K562 (cell line): Measurements from ENCODE around the gene NEB. TPM values are rescaled to one million over a fixed set of nuclear protein-coding genes. Genes with fewer than 3 reads are reported as not detected.

Source experiments
- ATF1 ChIP-seq, 2 experiments: fragments of 450-650 bp in 1 of 2; IDR thresholded peaks; 2 replicates each; pipeline ENCODE4 v1.6.1; 2016; ENCODE audit warnings: missing compliant biosample characterization in 1 of 2, missing genetic modification characterization in 1 of 2
- HIVEP1 ChIP-seq: fragments of 250-450 bp; sonication (Bioruptor Pico); IDR thresholded peaks from 2 replicates; pipeline ENCODE4 v1.4.0; 2020; ENCODE audit warnings: mild to moderate bottlenecking
- IFI16 ChIP-seq: fragments of 250-450 bp; sonication (Bioruptor Pico); IDR thresholded peaks from 2 replicates; pipeline ENCODE4 v2.1.2; 2022; ENCODE audit warnings: mild to moderate bottlenecking, inconsistent platforms
- MYNN ChIP-seq, 2 experiments: sonication (generic); formaldehyde crosslinking in 1 of 2; IDR thresholded peaks; 2 replicates each; pipeline versions ENCODE4 v1.5.0 to v1.6.1; 2016 to 2020; ENCODE audit warnings: antibody characterized with exemption in 1 of 2, missing genetic modification reagents in 1 of 2
- SETDB1 ChIP-seq: IDR thresholded peaks from one replicate; pipeline ENCODE4 v1.6.1; 2012; ENCODE audit warnings: low read length, control low read depth, inconsistent platforms
- TOE1 ChIP-seq, 2 experiments: fragments of 450-650 bp in 1 of 2; sonication (generic) in 1 of 2; formaldehyde crosslinking in 1 of 2; IDR thresholded peaks; 2 replicates each; pipeline versions ENCODE4 v1.7.1 to v1.8.0; 2016 to 2022; ENCODE audit warnings: borderline replicate concordance in 2 of 2, mild to moderate bottlenecking in 2 of 2, antibody characterized with exemption in 1 of 2, inconsistent platforms in 1 of 2, low read depth in 1 of 2, missing genetic modification reagents in 1 of 2, moderate library complexity in 1 of 2
- ZNF644 ChIP-seq: fragments of 200-800 bp; sonication (Bioruptor generic); IDR thresholded peaks from 2 replicates; pipeline ENCODE4 v1.6.1; 2016; ENCODE audit warnings: low read depth, missing genetic modification characterization, missing compliant biosample characterization
- polyA plus RNA-seq, 8 experiments: library from polyadenylated mRNA; depleted of rRNA in 4 of 8; stranded (reverse) in 5 of 8; unstranded in 3 of 8; fragments of >200 nt; fragmentation: Nextera tagmentation in 2 of 8; fragmentation: Illumina TruSeq in 1 of 8; extraction: Ambion mirVana in 2 of 8; extraction: Trizol in 1 of 8; gene quantifications; 2 replicates each; pipeline versions ENCODE4 v1.2.1 to v1.2.3, GENCODE V29; 2011 to 2014; ENCODE audit warnings: inconsistent platforms in 1 of 8, missing spikeins in 1 of 8
- total RNA-seq, 7 experiments: library from RNA; depleted of rRNA in 6 of 7; stranded (reverse); fragments of >200 nt in 6 of 7; fragmentation: Illumina TruSeq in 2 of 7; extraction: Trizol in 2 of 7; gene quantifications; 2 replicates each; pipeline versions ENCODE4 v1.2.1 to v1.2.3, GENCODE V29; 2011 to 2021; ENCODE audit warnings: low replicate concordance in 1 of 7
- TF ChIP-seq, protein P1 (sequence below), 2 experiments: fragments of 450-650 bp; IDR thresholded peaks; 2 replicates each; pipeline ENCODE4 v1.6.1; 2018; ENCODE audit warnings: mild to moderate bottlenecking in 2 of 2, low read depth in 1 of 2; ENCODE audit not compliant: partially characterized antibody in 2 of 2
- TF ChIP-seq, protein P2 (sequence below): sonication (generic); formaldehyde crosslinking; IDR thresholded peaks from 2 replicates; pipeline ENCODE4 v1.9.0; 2022; ENCODE audit warnings: mild to moderate bottlenecking, missing genetic modification reagents
- TF ChIP-seq, protein P3 (sequence below): sonication (generic); formaldehyde crosslinking; IDR thresholded peaks from 2 replicates; pipeline ENCODE4 v1.8.1; 2023; ENCODE audit warnings: mild to moderate bottlenecking, missing genetic modification reagents
- TF ChIP-seq, protein P4 (sequence below): sonication (generic); formaldehyde crosslinking; IDR thresholded peaks from 2 replicates; pipeline ENCODE4 v1.8.0; 2022; ENCODE audit warnings: mild to moderate bottlenecking, missing genetic modification reagents, borderline replicate concordance
- TF ChIP-seq, protein P5 (sequence below): fragments of 450-650 bp; formaldehyde crosslinking; IDR thresholded peaks from 2 replicates; pipeline ENCODE4 v1.4.0; 2022; ENCODE audit warnings: mild to moderate bottlenecking, moderate library complexity
- TF ChIP-seq, protein P6 (sequence below): fragments of 450-650 bp; IDR thresholded peaks from 2 replicates; pipeline ENCODE4 v1.6.1; 2016; ENCODE audit warnings: mild to moderate bottlenecking

Gene NEB
- total and polyA plus RNA-seq, 9 of the 15 experiments (the other 6 are each of a cell fraction or from before 2014, with no cell fraction given), result 1.7 to 3.8 (median 2.9) TPM

DNA sequence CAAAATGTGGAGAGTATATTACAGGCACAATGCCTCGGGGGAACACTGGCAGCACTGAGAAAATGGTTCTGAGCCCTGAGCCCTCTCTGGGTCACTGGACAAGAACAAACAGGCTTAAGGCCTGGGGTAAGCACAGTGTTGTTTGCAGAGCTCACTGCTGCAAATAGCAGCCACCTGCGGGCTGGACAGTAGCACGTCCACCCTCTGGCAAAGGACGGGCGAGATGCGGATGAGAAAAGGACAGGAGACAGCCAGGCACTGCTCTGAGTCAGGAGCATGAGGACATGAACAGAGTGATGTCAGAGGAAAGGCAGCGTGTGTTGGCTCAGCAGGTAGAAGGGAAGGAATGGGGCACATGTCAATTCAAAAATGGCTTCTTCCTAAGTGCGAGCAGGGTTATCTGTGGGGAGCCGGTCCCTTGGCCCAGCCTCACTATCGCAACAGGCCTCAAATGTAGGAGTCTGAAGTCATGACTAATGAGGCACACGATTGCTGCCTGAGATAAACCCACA is 25.9 kb upstream of the NEB start (continued):
- TF ChIP-seq IFI16 (CRISPR knock-in tag) (peak; percentile 52; the same call in 1 of the 2 replicates), ATF1 (CRISPR knock-in tag; IDR thresholded peaks at IDR 0.05) (no peak), ATF1 (tag; IDR thresholded peaks at IDR 0.05) (peak; percentile 50), TOE1 (IDR thresholded peaks at IDR 0.05; ENCODE audit: borderline replicate concordance) (0 out of 2 replicates have a peak, but pooled peaks have one; percentile 49), TOE1 (CRISPR knock-in tag; IDR thresholded peaks at IDR 0.05; ENCODE audit: borderline replicate concordance, low read depth) (no peak), MYNN (IDR thresholded peaks at IDR 0.05) (0 out of 2 replicates have a peak, but pooled peaks have one; percentile 46), MYNN (CRISPR knock-in tag; IDR thresholded peaks at IDR 0.05) (no peak), HIVEP1 (CRISPR knock-in tag) (0 out of 2 replicates have a peak, but pooled peaks have one; percentile 50), ZNF644 (tag) (0 out of 2 replicates have a peak, but pooled peaks have one; percentile 72), SETDB1 (no peak)
- TF ChIP-seq, protein P1, sequence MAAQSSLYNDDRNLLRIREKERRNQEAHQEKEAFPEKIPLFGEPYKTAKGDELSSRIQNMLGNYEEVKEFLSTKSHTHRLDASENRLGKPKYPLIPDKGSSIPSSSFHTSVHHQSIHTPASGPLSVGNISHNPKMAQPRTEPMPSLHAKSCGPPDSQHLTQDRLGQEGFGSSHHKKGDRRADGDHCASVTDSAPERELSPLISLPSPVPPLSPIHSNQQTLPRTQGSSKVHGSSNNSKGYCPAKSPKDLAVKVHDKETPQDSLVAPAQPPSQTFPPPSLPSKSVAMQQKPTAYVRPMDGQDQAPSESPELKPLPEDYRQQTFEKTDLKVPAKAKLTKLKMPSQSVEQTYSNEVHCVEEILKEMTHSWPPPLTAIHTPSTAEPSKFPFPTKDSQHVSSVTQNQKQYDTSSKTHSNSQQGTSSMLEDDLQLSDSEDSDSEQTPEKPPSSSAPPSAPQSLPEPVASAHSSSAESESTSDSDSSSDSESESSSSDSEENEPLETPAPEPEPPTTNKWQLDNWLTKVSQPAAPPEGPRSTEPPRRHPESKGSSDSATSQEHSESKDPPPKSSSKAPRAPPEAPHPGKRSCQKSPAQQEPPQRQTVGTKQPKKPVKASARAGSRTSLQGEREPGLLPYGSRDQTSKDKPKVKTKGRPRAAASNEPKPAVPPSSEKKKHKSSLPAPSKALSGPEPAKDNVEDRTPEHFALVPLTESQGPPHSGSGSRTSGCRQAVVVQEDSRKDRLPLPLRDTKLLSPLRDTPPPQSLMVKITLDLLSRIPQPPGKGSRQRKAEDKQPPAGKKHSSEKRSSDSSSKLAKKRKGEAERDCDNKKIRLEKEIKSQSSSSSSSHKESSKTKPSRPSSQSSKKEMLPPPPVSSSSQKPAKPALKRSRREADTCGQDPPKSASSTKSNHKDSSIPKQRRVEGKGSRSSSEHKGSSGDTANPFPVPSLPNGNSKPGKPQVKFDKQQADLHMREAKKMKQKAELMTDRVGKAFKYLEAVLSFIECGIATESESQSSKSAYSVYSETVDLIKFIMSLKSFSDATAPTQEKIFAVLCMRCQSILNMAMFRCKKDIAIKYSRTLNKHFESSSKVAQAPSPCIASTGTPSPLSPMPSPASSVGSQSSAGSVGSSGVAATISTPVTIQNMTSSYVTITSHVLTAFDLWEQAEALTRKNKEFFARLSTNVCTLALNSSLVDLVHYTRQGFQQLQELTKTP (IDR thresholded peaks at IDR 0.05; ENCODE audit: low read depth in 1 of 2, partially characterized antibody in 2 of 2), result peak in 1 of 2 experiments; percentile 13
- TF ChIP-seq, protein P2, sequence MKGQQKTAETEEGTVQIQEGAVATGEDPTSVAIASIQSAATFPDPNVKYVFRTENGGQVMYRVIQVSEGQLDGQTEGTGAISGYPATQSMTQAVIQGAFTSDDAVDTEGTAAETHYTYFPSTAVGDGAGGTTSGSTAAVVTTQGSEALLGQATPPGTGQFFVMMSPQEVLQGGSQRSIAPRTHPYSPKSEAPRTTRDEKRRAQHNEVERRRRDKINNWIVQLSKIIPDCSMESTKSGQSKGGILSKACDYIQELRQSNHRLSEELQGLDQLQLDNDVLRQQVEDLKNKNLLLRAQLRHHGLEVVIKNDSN (CRISPR knock-in tag), result peak; percentile 52
- TF ChIP-seq, protein P3, sequence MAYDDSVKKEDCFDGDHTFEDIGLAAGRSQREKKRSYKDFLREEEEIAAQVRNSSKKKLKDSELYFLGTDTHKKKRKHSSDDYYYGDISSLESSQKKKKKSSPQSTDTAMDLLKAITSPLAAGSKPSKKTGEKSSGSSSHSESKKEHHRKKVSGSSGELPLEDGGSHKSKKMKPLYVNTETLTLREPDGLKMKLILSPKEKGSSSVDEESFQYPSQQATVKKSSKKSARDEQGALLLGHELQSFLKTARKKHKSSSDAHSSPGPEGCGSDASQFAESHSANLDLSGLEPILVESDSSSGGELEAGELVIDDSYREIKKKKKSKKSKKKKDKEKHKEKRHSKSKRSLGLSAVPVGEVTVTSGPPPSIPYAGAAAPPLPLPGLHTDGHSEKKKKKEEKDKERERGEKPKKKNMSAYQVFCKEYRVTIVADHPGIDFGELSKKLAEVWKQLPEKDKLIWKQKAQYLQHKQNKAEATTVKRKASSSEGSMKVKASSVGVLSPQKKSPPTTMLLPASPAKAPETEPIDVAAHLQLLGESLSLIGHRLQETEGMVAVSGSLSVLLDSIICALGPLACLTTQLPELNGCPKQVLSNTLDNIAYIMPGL (CRISPR knock-in tag), result no peak
- TF ChIP-seq, protein P4, sequence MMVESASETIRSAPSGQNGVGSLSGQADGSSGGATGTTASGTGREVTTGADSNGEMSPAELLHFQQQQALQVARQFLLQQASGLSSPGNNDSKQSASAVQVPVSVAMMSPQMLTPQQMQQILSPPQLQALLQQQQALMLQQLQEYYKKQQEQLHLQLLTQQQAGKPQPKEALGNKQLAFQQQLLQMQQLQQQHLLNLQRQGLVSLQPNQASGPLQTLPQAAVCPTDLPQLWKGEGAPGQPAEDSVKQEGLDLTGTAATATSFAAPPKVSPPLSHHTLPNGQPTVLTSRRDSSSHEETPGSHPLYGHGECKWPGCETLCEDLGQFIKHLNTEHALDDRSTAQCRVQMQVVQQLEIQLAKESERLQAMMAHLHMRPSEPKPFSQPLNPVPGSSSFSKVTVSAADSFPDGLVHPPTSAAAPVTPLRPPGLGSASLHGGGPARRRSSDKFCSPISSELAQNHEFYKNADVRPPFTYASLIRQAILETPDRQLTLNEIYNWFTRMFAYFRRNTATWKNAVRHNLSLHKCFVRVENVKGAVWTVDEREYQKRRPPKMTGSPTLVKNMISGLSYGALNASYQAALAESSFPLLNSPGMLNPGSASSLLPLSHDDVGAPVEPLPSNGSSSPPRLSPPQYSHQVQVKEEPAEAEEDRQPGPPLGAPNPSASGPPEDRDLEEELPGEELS (CRISPR knock-in tag), result 0 out of 2 replicates have a peak, but pooled peaks have one; percentile 40
- TF ChIP-seq, protein P5, sequence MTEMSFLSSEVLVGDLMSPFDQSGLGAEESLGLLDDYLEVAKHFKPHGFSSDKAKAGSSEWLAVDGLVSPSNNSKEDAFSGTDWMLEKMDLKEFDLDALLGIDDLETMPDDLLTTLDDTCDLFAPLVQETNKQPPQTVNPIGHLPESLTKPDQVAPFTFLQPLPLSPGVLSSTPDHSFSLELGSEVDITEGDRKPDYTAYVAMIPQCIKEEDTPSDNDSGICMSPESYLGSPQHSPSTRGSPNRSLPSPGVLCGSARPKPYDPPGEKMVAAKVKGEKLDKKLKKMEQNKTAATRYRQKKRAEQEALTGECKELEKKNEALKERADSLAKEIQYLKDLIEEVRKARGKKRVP (CRISPR knock-in tag), result peak; percentile 83
- TF ChIP-seq, protein P6, sequence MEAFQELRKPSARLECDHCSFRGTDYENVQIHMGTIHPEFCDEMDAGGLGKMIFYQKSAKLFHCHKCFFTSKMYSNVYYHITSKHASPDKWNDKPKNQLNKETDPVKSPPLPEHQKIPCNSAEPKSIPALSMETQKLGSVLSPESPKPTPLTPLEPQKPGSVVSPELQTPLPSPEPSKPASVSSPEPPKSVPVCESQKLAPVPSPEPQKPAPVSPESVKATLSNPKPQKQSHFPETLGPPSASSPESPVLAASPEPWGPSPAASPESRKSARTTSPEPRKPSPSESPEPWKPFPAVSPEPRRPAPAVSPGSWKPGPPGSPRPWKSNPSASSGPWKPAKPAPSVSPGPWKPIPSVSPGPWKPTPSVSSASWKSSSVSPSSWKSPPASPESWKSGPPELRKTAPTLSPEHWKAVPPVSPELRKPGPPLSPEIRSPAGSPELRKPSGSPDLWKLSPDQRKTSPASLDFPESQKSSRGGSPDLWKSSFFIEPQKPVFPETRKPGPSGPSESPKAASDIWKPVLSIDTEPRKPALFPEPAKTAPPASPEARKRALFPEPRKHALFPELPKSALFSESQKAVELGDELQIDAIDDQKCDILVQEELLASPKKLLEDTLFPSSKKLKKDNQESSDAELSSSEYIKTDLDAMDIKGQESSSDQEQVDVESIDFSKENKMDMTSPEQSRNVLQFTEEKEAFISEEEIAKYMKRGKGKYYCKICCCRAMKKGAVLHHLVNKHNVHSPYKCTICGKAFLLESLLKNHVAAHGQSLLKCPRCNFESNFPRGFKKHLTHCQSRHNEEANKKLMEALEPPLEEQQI, result peak; percentile 62; the same call in 1 of the 2 replicates
